ENCODE measurements around the gene RNH1.
"Not testable (repeated sequence)": the region's sequence is repeated elsewhere in the genome, so short reads cannot be mapped to it uniquely, and the experiment has no call there.

The RNH1 gene

DNA sequence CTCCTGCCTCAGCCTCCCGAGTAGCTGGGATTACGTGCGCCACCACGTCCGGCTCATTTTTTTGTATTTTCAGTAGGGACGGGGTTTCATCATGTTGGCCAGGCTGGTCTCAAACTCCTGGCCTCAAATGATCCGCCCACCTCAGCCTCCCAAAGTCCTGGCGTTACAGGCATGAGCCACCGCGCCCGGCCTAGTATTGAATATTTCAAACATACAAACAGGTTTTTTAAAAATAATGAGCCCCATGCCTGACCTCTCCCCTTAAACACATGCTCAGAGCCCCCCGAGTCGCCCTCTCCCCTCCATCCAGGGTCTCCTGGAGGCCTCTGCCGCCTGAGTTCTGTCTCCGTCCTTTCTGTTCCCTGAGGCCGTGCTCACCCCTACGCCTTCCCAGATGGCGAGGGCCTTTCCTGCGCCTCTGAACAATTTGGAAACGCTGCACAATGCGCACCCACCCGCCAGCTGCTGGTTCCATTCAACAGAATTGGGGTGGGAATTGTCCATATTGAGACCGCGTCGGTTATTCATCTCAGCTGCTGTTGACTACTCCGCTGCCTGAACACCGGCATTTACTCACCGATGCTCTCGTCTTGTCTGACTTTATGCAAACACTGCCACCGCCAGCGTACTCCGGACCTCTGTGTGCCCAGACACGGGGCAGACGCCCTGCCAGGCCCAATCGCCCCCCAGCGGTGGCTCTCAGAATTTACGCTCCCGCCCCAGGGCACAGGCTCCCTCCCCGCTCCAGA is 13.6 kb upstream of the RNH1 start:
- no peak for DNase-seq (ENCODE audit: low spot score)

- peak; percentile 92 for DNase-seq (ENCODE audit: low spot score)
These were observed 11.6 kb upstream of the RNH1 start for GRCh38 chr11:518463-519202.

DNA sequence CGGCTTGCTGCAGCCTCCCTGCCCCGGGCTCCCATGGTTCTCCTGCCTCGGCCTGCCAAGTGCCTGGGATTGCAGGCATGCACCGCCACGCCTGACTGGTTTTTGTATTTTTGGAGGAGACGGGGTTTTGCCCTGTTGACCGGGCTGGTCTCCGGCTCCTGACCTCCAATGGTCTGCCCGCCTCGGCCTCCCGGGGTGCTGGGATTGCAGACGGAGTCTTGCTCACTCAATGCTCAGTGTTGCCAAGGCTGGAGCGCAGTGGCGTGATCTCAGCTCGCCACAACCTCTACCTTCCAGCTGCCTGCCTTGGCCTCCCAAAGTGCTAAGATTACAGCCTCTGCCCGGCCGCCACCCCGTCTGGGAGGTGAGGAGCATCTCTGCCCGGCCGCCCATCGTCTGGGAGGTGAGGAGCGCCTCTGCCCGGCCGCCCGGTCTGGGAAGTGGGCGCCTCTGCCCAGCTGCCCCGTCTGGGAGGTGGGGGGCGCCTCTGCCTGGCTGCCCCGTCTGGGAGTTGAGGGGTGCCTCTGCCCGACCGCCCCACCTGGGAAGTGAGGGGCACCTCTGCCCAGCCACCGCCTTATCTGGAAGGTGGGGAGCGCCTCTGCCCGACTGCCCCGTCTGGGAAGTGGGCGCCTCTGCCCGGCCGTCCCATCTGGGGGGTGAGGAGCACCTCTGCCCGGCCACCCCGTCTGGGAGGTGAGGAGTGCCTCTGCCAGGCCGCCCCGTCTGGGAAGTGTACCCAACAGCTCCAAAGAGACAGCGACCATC is 10.1 kb upstream of the RNH1 start:
- DNase-seq (ENCODE audit: low spot score), result not testable (repeated sequence)

- no peak for DNase-seq (ENCODE audit: low spot score)
These were observed 9.4 kb upstream of the RNH1 start for GRCh38 chr11:516400-516799.

DNA sequence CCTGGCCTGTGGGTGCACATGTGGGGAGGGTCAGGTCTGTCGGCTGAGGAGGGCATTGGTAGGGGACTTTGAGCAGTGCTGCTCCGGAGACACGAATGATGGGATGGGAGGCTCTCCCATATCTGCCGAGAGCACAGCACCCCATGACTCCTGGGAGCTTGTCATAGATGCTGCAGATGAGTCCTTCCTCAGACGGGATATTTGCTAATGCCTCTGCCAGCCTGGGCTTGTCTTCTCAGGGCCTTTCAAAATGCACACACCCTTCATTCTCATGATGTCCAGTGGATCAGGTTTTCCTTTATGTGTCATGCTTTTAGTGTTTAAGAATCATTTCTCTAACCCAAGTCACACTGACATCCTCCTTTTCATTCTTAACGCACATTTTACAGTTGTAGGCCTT is 8.1 kb upstream of the RNH1 start:
- no peak for DNase-seq (ENCODE audit: low spot score)

DNA sequence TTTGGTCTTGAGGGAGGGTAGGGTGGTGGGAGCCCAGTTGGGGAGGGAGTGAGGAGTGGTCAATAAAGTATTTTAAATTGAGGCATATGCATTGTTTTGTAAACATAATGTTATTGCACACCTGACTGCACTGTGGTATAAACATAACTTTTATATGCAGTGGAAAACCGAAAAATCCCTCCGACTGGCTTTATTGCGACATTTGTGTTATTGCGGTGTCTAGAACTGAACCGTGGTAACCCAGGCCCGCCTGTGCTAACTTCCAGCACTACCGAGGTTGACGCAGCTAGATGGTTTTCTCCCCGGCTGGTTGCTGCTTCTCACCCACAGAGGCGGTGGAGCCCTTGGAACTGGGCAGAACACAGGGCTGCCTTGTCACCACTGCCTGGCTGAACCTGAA is 7.6 kb upstream of the RNH1 start:
- DNase-seq (ENCODE audit: low spot score), result no peak

DNA sequence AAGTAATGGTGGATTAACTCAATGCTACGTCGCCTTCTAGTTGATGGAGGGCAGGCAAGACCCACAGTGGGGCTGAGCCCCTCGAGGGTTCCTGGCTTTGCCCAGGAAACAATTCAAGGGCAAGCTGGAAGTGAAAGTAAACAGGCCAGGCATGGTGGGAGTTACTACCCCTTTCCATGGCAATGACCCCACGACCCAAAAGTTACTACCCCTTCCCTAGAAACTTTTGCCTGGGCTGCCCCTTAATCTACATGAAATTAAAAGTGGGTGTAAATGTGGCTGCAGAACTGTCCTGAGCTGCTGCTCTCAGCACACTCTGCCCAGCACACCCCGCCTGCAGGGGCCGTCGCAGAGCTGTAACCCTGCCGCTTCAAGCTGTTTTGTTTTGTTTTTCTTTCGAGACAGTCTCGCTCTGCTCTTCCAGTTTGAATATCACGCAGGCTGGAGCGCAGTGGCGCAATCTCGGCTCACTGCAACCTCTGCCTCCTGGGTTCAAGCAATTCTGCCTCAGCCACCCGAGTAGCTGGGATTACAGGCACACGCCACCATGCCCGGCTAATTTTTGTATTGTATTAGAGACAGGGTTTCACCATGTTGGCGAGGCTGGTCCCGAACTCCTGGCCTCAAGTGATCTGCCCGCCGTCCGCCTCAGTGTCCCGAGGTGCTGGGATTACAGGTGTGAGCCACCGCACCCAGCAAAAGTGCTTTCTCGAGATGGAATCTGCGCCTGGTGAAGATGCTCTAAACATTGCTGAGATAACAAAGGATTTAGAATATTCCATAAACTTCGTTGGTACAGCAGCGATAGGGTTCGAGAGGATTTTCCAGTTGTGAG is 5.9 kb upstream of the RNH1 start:
- no peak for DNase-seq (ENCODE audit: low spot score)

- no peak for DNase-seq (ENCODE audit: low spot score)
These were observed 1.9 kb upstream of the RNH1 start for GRCh38 chr11:508956-509355.

GRCh38 chr11:507727-508515 is 879 bp upstream of the RNH1 start:
- no peak for DNase-seq (ENCODE audit: low spot score)

DNA sequence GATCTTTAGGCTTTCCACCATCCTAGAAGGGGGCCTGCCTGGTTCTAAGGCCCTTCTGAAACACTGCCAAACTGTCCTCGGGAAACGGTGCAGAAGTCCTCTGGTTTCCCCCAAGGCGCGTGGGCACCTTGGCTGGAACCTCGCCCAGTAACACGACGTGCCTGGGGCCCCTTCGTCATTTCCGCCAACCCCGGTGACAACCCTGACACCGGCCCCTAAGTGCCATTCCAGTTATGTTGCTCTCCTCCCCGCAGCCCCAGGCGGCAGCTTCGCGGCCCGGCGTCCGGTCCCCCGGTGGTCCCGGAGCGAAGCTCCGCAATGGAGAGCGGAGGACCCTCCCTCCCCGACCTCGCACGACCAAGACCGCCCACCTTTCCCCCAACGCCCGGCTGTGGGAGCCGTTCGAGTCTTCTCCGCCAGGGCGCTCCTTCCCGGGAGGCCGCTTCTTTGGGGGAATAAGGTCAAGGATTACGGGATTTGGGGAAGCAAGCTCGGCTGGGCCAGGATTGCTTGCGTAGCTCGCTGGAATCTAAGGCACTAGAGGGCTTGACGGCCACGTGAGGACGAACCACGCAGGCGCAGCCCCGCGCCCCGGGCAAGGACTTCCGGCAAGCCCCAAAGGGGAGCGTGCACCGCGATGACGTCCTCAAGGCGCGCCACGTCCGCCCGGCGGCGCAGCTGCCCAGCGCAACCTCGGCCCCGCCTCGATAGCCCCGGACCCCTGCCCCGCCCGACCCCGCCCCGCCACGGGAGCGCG is 626 bp downstream of the RNH1 start:
- DNase-seq (ENCODE audit: low spot score), result peak; percentile 97

- no peak for DNase-seq (ENCODE audit: low spot score)
These were observed 2.1 kb downstream of the RNH1 start for GRCh38 chr11:504994-505344.

DNA sequence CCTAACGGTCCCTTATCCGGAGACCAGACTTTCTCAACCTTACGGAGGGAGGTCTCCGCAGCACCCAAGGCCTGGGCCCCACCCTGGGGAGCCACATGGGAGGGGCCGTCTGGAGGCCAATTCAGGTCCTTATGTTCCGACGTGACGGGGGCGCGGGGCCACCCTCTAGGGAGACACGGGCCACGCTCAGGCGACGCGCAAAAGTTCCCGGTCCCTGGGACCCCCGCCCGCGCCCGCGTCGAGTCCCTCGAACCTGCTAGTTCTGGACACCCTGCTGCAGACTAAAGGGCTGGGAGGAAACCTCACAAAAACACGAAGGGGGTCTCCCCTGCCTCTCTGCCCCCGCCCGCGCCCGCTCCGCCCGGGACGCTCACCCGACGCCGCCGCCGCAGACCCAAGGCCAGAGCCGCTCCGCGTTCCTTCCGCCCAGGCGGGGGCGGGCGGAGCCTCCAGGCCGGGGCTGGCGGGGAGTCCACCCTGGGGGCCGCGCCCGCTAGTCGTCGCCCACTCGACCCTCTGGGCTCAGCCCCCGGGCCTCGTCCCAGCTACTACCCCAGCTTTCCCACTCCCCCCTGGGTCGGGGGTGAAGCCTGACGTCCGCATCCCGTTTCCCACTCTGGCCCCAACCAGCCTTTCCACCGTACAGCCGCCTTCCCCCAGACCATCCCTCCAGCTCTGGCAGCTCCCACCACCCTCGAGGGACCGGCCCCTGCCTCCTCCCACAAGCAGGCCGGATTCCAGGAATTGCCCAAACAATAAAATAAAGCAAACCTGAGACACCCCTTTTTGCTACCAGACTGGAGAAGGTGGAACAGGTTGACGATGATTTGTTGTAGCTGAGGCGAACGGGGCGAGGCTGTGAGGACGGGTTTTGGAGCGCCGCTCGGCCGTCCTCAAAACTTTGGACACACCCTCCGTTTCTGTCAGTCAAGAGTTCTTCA is 2.7 kb downstream of the RNH1 start:
- DNase-seq (ENCODE audit: low spot score), result peak; percentile 41

- DNase-seq (ENCODE audit: low spot score), result no peak
These were observed 3.7 kb downstream of the RNH1 start for GRCh38 chr11:503179-503981.

- DNase-seq (ENCODE audit: low spot score), result no peak
These were observed 4.5 kb downstream of the RNH1 start for GRCh38 chr11:502288-503178.

DNA sequence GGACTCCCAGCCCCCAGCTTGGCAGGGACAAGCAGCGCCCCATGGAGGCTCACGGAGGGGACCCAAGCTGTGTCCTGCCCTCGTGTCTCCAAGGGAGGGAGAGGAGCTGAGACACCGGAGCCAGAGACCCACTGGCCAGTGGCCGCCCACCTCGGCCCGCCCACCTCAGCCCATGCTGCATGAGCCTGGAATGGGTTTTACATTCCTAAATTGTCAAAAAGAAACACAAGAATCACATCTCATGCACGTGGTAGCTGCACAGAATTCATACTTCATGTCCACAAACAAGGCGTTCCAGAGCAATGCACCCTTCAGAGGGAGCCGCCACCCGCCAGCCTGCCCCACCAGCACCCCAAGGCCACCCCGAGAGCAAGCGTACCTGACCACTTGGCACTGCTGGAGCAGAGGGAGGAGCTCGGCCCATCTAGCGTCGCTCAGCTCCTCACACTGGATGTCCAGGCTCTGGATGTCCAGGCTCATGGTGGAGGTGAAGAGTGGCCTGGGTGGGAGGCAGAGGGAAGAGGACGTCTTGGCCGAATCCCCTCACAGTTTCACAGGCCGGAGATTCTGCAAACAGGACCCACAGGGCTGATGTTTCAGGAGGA is 5.3 kb downstream of the RNH1 start:
- no peak for DNase-seq (ENCODE audit: low spot score)

DNA sequence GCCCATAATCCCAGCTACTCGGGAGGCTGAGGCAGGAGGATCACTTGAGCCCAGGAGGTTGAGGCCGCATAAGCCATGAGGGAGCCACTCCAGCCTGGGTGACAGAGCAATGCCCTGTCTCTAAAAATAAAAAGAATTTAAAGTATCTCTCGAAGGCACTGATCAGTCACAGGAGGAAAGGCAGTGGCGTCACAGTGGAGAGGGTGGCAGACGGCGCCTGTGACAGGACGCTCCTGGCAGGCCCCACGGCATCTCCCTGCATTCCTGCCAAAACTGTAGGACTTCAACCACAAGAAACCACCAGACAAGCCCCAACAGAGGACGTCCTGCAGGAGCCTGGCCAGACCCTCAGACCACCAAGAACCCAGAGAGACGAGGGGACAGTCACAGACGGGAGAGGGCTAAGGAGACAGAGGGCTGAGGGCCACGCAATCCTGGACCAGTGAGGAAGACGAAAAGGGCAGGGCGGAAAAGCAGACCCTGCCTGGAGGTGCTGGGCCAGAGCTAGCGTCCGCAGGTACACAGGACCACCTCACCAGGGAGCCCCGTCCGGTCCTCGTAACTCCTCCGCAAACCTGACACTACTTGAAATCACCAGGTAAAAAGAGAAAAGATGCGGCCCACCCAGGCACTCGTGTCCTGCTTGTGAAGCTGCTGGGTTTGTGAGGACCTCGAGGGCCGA is 5.9 kb downstream of the RNH1 start:
- DNase-seq (ENCODE audit: low spot score), result no peak
